HuH-7.5 (cell line): Measurements from ENCODE around the gene KCNK10.

ENCODE experiments used
- DNase-seq: peaks from one replicate; pipeline ENCODE4 v3.0.0; 2011; ENCODE audit warnings: low spot score

KCNK10 gene

DNA sequence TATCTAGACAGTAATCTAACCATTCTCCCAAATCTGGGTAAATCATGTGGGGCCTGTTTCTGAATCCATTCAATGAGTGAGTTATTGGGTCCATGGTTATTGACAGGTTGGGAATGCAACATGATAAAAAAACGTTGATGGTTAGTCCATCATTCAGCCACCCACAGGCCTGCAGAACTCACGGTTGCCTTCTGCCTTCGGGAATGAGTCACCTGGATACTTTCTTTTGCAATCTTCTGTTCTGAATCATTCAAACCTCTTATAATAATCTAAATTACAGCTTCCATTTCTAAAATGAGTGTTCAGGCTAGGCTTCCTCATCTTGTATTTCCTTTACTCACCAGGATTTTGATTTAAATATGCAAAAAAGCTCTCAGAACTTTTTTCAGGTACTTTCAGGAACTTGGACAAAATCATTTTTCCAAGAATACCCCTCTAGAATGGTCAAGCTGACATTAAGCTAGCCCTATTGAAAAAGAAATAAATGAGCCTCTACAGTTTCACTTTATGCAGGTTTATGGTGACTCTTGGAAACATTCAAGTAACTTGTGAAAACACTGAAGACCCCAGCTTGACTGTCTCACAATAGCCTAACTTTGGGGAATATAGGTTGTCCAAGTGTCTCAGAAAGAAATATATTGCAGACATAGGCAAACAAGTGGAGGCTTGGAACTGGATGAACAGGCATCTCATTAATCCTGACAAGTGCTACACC, 94.4 kb downstream of the KCNK10 start:
- DNase-seq: no peak

- DNase-seq: no peak
Measured at GRCh38 chr14:88227693-88228092, 95.4 kb downstream of the KCNK10 start.

DNA sequence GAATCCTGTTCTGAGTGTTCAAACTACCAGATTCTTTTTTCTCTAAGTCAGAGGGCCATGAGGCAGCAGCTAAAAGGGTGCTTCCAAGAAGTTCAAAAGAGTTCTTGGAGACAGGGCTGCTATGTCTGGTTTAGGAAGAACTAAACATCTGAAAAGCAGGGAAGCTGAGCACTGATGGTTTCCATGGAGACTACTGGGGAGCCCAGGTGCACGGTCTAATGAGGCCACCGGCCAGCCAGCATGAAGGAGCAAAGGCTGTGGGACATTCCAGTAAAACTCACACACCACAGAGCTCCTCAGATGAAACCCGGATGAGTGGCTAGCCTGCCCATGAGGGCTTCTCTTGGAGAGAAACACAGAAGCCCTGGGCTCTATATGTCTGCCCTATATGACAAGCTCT, 97.3 kb downstream of the KCNK10 start:
- DNase-seq: no peak

DNA sequence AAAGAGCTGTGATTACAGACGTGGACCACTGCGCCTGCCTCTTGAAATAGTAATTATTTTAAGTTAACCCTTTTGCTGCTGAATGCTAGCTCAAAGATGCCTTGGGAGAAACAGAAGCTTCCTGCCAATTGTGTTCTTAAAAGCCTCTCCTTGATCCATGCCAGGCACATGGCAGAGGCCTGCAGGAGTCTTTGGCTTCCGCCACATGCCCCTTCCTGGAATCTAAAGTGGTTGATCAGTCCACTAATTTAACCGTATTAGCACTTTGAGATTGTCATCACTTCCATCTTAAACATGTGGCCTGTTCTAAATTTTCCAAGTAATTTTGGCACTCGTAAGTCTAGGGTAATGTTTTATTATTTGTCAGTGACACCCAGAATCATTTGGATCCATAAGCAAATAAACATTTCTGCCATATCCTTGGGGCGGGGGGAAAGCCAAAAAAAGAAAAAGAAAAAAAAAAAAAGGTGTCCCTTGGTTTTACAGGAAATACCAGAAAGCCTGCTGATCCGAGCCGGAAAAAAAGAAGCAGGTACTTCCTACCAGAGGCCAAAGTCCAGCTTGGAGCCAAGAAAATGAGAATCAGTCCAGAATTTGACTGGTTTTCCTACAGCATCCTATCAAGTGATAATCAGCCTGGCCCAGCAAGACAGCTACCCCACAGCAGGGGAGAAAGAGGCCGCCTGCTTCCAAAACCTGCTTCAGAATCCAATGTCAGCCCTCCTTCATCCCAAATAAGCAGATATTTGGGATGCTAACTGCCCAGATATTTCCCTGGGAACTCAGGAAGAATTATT, 104.8 kb downstream of the KCNK10 start:
- no peak for DNase-seq

GRCh38 chr14:88212691-88213090, 110.4 kb downstream of the KCNK10 start:
- no peak for DNase-seq

GRCh38 chr14:88210426-88210825, 112.6 kb downstream of the KCNK10 start:
- no peak for DNase-seq

- DNase-seq: no peak
Measured at GRCh38 chr14:88209273-88209672, 113.8 kb downstream of the KCNK10 start.

DNA sequence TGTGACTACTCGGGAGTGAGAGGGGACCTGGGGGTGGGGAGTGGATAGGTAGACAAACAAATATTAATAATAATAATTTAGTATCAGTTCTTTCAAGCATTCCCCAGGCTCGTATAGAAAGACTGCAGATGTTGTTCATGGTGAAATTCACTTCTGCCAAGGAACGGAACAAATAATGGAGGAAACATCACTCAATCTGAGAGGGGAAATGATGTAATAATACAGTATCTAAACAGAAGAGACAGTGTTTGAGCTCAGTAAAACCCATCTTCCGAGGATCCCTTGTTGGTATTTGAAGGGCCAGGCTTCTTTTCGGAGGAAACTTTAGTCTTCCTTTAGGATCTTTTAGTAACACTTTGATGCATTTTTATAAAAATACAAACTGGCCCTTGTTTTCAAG, 114.2 kb downstream of the KCNK10 start:
- DNase-seq: no peak

DNA sequence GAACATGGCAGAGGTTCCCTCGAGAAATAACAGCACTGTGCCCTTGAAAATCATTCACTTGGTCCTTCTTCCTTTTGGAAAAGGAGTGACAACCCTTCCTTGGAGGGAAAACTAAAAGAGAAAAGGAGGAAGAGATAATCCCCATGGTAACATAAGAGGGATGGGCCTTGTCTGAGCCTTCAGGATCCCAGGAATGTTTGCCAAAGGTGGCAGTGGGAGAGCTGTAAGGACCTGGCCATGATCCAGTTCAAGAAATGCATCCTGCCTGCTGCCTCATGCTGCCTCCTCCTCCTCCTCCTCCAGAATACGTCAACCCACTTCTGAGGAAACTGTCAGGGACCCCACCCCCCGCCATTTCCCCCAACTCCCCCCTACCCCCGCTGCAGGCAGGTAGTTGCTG, 118.8 kb downstream of the KCNK10 start:
- DNase-seq: no peak

GRCh38 chr14:88203291-88203690, 119.8 kb downstream of the KCNK10 start:
- DNase-seq: no peak

DNA sequence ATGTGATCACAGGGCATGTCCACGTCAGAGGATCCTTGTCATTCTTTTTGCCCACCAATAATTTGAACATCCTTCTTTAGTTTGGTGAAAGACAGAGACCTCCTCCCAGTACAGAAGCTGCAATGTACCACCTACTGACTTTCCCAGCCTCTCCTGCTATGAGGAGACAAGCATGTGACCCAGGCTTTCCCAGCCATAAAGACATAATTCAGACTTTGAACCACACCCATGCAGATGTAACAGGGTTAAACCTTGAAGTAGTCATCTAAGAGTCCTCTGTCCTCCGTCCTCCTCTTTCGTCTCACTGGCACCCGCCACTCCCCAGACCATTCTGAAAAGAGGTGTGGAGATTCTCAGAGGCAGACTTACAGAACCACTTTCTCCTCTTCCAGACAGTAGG, 120.8 kb downstream of the KCNK10 start:
- no peak for DNase-seq

GRCh38 chr14:88201851-88202250, 121.2 kb downstream of the KCNK10 start:
- no peak for DNase-seq

- no peak for DNase-seq
Measured at GRCh38 chr14:88199882-88200281, 123.2 kb downstream of the KCNK10 start.

DNA sequence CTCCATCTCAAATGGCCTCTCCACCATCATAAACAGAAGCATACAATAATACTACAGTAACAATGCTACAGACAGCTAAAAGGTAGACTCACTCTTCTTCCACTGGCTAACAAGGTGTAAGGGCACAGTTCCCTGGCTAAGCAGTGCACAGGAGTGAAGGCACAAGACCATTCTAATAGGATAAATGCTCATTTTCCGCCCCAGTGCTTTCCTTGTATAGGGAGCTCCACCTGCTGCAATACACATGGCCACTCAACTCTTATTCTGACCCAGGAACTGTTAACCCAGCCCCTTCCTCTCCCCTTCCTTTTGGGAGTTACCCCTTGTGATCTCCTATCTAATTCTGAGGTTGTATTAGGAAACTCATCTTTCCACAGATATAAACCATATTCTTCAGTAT, 124.6 kb downstream of the KCNK10 start:
- no peak for DNase-seq

DNA sequence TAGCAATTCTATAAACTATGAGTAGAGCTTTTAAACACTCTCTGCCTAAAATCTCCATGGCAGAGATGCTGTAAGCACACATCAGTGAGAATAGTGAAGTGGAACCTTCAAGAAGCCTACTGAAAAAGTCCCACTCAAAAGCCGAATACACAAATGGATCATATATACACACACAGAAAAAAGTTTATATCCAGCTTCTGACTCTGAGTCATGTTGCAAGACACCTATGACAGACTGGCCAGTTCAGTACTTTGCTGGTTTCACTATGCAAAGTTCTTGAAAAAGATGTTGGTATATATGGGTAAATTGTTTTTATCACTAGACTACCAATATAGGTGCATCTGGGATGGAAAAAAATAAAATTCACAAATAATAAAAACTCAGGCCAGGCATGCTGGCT, 126.1 kb downstream of the KCNK10 start:
- no peak for DNase-seq

DNA sequence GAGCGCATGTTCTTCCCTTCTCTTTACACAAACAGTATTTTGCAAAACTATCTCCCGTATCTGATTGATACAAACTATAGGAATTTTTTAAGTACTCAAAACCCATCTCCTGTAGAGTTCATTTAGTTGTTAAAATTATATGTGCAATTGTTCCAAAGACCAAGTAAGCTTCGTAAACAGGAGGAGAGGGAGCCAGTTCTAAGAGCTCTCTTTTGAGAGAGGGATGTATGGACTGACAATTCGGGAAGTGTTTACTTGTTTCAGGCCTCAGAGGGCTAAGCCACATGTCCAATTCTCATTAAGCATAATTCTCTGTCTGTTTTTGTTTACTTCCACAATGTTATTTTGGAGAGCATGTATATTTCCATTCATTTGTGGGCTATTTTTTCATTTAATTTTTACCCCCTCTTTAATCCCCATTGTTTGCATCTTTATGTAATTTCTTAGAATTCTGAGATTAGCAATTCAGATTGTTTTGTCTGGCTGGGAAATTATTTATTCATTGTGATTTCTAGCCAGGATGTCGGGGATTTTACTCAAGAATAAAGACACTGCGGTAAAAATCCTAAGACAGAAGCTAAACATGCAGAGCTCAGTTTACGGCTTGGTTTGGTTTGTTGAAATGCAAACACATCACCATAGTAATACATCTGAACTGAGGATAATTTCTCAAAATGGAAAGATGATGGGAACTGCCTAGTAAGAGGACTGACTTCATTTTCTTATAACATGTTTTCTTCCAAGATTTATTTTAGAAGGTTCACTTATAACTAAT, 126.8 kb downstream of the KCNK10 start:
- no peak for DNase-seq

GRCh38 chr14:88195676-88196075, 127.4 kb downstream of the KCNK10 start:
- no peak for DNase-seq

GRCh38 chr14:88194531-88194930, 128.5 kb downstream of the KCNK10 start:
- DNase-seq: no peak

- DNase-seq: no peak
Measured at GRCh38 chr14:88191605-88192004, 131.5 kb downstream of the KCNK10 start.

- peak; percentile 59 for DNase-seq
Measured at GRCh38 chr14:88189417-88190191, 133.5 kb downstream of the KCNK10 start.

DNA sequence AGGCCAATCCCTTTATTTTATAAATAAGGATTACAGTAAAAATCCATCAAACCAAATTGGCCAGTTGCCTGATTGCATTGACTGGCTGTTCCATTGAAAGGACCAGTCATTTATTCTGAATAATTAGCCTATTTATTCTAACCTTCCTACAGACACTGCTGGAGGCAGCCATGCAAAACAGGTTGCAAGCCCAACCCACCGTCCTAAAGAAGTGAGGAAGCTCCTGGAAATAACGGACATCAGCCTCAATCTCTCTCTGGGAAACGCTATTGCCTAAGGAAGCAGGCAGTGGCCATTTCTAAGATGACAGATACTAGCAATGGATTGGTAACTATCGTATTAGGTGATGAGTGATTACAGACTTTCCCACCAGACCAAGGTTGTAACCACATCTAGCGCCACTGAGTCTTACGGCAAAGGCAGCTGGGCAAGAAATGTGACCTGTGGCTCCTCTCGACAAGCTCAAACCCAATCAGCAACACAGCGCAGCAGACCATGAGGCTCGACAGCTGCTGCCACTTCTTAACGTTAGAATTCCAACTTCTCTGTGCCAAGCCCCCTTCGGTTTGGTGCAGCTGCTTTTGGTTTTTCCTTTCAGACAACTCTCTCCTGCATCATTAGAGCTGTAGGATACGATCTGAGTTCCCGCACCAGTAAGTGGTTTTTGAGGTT, 134.2 kb downstream of the KCNK10 start:
- DNase-seq: no peak

GRCh38 chr14:88185843-88186242, 137.2 kb downstream of the KCNK10 start:
- DNase-seq: no peak
